Hepatocyte (in vitro differentiated cells): ENCODE measurements around the gene ANKHD1. TPM values are rescaled to one million over a fixed set of nuclear protein-coding genes. Genes with fewer than 3 reads are reported as not detected.

Experiments used
- DNase-seq: peaks from one replicate; pipeline ENCODE4 v3.0.0-alpha.2; 2016; ENCODE audit warnings: low spot score
- H2AFZ ChIP-seq: fragments of 200-600 bp; sonication (generic); 2 replicates; pipeline ENCODE4 v1.6.0; 2016; ENCODE audit warnings: antibody characterized with exemption, mild to moderate bottlenecking
- H3K27ac ChIP-seq: fragments of 200-600 bp; sonication (generic); 2 replicates; pipeline ENCODE4 v1.5.1; 2016; ENCODE audit warnings: mild to moderate bottlenecking
- H3K27me3 ChIP-seq: fragments of 200-600 bp; sonication (generic); 2 replicates; pipeline ENCODE4 v1.6.1; 2016
- H3K36me3 ChIP-seq: fragments of 200-600 bp; sonication (generic); replicated peaks from 2 replicates; pipeline ENCODE4 v1.5.1; 2016; ENCODE audit warnings: low read depth; ENCODE audit not compliant: insufficient read depth
- H3K4me1 ChIP-seq: fragments of 200-600 bp; sonication (generic); 2 replicates; pipeline ENCODE4 v1.5.1; 2016; ENCODE audit warnings: mild to moderate bottlenecking, moderate library complexity; ENCODE audit not compliant: insufficient read depth
- H3K4me2 ChIP-seq: fragments of 200-600 bp; sonication (generic); 2 replicates; pipeline ENCODE4 v1.6.0; 2016
- H3K4me3 ChIP-seq: fragments of 200-600 bp; sonication (generic); 2 replicates; pipeline ENCODE4 v1.5.1; 2016; ENCODE audit warnings: mild to moderate bottlenecking
- H3K79me2 ChIP-seq: fragments of 200-600 bp; sonication (generic); 2 replicates; pipeline ENCODE4 v1.6.0; 2017; ENCODE audit warnings: mild to moderate bottlenecking
- H3K9me2 ChIP-seq: fragments of 200-600 bp; sonication (generic); replicated peaks from 2 replicates; pipeline ENCODE4 v1.6.0; 2017; ENCODE audit warnings: mild to moderate bottlenecking; ENCODE audit not compliant: insufficient read depth
- H3K9me3 ChIP-seq: fragments of 200-600 bp; sonication (generic); 2 replicates; pipeline ENCODE4 v1.5.1; 2016; ENCODE audit warnings: low read depth, mild to moderate bottlenecking
- H4K20me1 ChIP-seq: fragments of 200-600 bp; sonication (generic); 2 replicates; pipeline ENCODE4 v1.6.0; 2016; ENCODE audit warnings: mild to moderate bottlenecking; ENCODE audit not compliant: insufficient read depth, poor library complexity, severe bottlenecking
- EZH2 ChIP-seq: fragments of 200-600 bp; sonication (generic); IDR thresholded peaks from 2 replicates; pipeline ENCODE4 v1.6.1; 2016; ENCODE audit warnings: antibody characterized with exemption, mild to moderate bottlenecking, borderline replicate concordance
- EZH2phosphoT487 ChIP-seq: fragments of 200-600 bp; sonication (generic); IDR thresholded peaks from one replicate; pipeline ENCODE4 v1.6.1; 2018; ENCODE audit warnings: antibody characterized with exemption, mild to moderate bottlenecking, low read depth, moderate library complexity; ENCODE audit not compliant: unreplicated experiment, severe bottlenecking
- WGBS: methylation state at CpG from one replicate; pipeline ENCODE4 v1.1.6; 2016; ENCODE audit warnings: low lambda C conversion rate; ENCODE audit errors: missing lambda C conversion rate; 5-methylcytosine and 5-hydroxymethylcytosine counted together
- polyA plus RNA-seq: library from polyadenylated mRNA; unstranded; fragments of >200 nt; fragmentation: Nextera tagmentation; extraction: Ambion mirVana; gene quantifications from 2 replicates; pipeline ENCODE4 v1.2.1, GENCODE V29; 2016
- total RNA-seq: library from RNA; depleted of rRNA; stranded (reverse); fragments of >200 nt; gene quantifications from 2 replicates; pipeline ENCODE4 v1.2.3, GENCODE V29; 2014
- TF ChIP-seq, protein P1 (sequence below): fragments of 200-600 bp; sonication (generic); IDR thresholded peaks from 2 replicates; pipeline ENCODE4 v1.5.1; 2016; ENCODE audit warnings: antibody characterized with exemption, mild to moderate bottlenecking; ENCODE audit not compliant: poor library complexity

ANKHD1 gene
- total and polyA plus RNA-seq, 2 experiments from 2014 or later, result 53.6 to 70.7 TPM

DNA sequence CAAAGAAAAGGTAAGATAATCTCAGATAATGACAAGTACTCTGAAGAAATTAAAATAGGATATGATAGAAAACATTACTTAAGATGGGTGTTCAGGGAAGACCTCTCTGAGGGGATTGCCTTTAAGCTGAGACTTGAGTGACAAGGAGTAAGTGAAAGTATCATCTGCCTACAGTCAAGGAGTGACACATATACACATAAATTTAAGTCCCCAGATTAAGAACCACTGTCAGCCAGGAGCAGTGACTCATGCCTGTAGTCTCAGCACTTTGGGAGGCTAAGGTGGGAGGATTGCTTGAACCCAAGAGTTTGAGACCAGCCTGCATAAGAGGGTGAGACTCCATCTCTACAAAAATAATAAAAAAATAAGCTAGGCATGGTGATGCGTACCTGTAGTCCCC, 19.7 kb upstream of the ANKHD1 start:
- H3K4me3 ChIP-seq, result no peak overlapping the region
- H3K9me3 ChIP-seq, result no peaks in the 10 kb centered on the region
- 90% methylated on average over 1 of the region's 1 CpG for WGBS
- no peaks in the 10 kb centered on the region for H3K79me2 ChIP-seq
- H3K27me3 ChIP-seq, result no peaks in the 10 kb centered on the region
- no peaks in the 10 kb centered on the region for H3K36me3 ChIP-seq
- DNase-seq, result no peak
- no peaks in the 10 kb centered on the region for H3K9me2 ChIP-seq
- no peak for TF ChIP-seq EZH2phosphoT487
- no peak for TF ChIP-seq EZH2
- TF ChIP-seq, protein P1, sequence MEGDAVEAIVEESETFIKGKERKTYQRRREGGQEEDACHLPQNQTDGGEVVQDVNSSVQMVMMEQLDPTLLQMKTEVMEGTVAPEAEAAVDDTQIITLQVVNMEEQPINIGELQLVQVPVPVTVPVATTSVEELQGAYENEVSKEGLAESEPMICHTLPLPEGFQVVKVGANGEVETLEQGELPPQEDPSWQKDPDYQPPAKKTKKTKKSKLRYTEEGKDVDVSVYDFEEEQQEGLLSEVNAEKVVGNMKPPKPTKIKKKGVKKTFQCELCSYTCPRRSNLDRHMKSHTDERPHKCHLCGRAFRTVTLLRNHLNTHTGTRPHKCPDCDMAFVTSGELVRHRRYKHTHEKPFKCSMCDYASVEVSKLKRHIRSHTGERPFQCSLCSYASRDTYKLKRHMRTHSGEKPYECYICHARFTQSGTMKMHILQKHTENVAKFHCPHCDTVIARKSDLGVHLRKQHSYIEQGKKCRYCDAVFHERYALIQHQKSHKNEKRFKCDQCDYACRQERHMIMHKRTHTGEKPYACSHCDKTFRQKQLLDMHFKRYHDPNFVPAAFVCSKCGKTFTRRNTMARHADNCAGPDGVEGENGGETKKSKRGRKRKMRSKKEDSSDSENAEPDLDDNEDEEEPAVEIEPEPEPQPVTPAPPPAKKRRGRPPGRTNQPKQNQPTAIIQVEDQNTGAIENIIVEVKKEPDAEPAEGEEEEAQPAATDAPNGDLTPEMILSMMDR, result no peak
- no peaks in the 10 kb centered on the region for H4K20me1 ChIP-seq
- H3K27ac ChIP-seq, result no peak overlapping the region
- H3K4me1 ChIP-seq, result no peaks in the 10 kb centered on the region
- H2AFZ ChIP-seq, result no peak overlapping the region
- H3K4me2 ChIP-seq, result no peak overlapping the region

DNA sequence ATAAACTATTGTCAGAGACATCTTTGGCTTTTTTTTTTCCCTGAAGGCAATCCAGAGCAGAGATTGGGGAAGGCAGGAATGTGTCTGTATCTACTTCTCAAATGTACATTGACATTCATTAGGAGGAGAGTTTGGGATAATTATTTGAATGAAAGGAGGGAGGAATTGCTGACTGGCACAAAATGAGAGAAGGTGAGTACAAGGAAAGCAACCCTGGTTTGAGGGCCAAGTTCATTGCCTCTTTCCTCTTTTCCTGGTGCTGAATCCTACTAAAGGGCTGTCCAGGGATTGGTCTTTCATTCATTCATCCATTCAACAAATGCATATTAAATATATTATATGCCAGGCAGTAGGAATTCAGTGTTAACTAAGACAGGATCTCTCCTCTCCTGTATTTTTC, 18.8 kb upstream of the ANKHD1 start:
- H3K79me2 ChIP-seq, result no peaks in the 10 kb centered on the region
- no peak overlapping the region for H2AFZ ChIP-seq
- H3K27ac ChIP-seq, result no peak overlapping the region
- H4K20me1 ChIP-seq, result no peaks in the 10 kb centered on the region
- no peaks in the 10 kb centered on the region for H3K36me3 ChIP-seq
- no peaks in the 10 kb centered on the region for H3K27me3 ChIP-seq
- no peaks in the 10 kb centered on the region for H3K9me2 ChIP-seq
- H3K4me2 ChIP-seq, result no peak overlapping the region
- H3K4me3 ChIP-seq, result no peak overlapping the region
- no peaks in the 10 kb centered on the region for H3K9me3 ChIP-seq
- DNase-seq, result no peak
- TF ChIP-seq, protein P1, result no peak
- TF ChIP-seq EZH2 (no peak), EZH2phosphoT487 (no peak)
- no peaks in the 10 kb centered on the region for H3K4me1 ChIP-seq

DNA sequence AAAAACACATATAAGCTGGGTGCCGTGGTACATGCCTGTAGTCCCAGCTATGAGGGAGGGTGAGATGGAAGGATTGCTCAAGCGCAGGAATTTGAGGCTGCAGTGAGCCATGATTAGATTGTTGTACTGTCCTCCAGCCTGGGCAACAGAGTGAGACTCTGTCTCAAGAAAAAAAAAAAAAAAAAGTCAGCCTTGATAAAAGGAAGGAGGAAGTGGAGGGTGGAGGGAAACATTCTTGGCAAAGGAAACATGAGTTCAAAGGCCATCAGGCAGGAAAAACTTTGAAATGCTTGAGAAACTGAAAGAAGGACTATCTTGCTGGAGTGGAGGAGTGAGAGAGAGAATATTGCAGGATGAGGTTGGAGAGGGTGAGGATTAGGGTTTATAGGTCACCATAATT, 18.3 kb upstream of the ANKHD1 start:
- no peak overlapping the region for H3K27ac ChIP-seq

More for the DNA sequence above, 18.3 kb upstream of the ANKHD1 start:
- no peaks in the 10 kb centered on the region for H4K20me1 ChIP-seq
- H3K79me2 ChIP-seq, result no peaks in the 10 kb centered on the region
- 88% methylated on average over 2 of the region's 2 CpGs for WGBS
- H3K36me3 ChIP-seq, result no peaks in the 10 kb centered on the region
- no peaks in the 10 kb centered on the region for H3K9me2 ChIP-seq
- no peak for TF ChIP-seq EZH2
- TF ChIP-seq EZH2phosphoT487, result no peak
- TF ChIP-seq, protein P1, result no peak
- H3K4me2 ChIP-seq, result no peak overlapping the region
- no peaks in the 10 kb centered on the region for H3K4me1 ChIP-seq
- no peak overlapping the region for H3K4me3 ChIP-seq
- H2AFZ ChIP-seq, result no peak overlapping the region
- no peaks in the 10 kb centered on the region for H3K9me3 ChIP-seq
- no peak for DNase-seq
- H3K27me3 ChIP-seq, result no peaks in the 10 kb centered on the region
